Measurements from ENCODE around the gene ARHGDIA.
"Not testable (repeated sequence)": the region's sequence is repeated elsewhere in the genome, so short reads cannot be mapped to it uniquely, and the experiment has no call there.

The ARHGDIA gene

GRCh38 chr17:81840826-81841778 is 30.0 kb downstream of the ARHGDIA start:
- Histone ChIP-seq H3K27me3 (ENCODE audit: control insufficient read depth, insufficient read depth, low read length) (no peaks in the 10 kb centered on the region), H3K4me2 (ENCODE audit: low read length) (peak overlapping the region; percentile 43), H3K9ac (no peak overlapping the region), H3K79me2 (no peaks in the 10 kb centered on the region), H3K9me3 (ENCODE audit: control insufficient read depth, low read length) (no peaks in the 10 kb centered on the region), H3K27ac (peak overlapping the region; percentile 5), H3K4me1 (peaks cover 7% of the 10 kb centered on the region), H3K36me3 (ENCODE audit: control insufficient read depth, insufficient read depth, low read length) (no peaks in the 10 kb centered on the region), H3K4me3 (ENCODE audit: low read depth, low read length) (peak overlapping the region; percentile 1), H2AFZ (peak overlapping the region; percentile 97)
- no peak for TF ChIP-seq CTCF (IDR thresholded peaks at IDR 0.05)

- H3K79me2 ChIP-seq; H3K4me2 ChIP-seq (ENCODE audit: low read length); H3K27ac ChIP-seq; H3K9ac ChIP-seq; H3K36me3 ChIP-seq (ENCODE audit: control insufficient read depth, insufficient read depth, low read length); H3K4me3 ChIP-seq (ENCODE audit: low read depth, low read length); H3K27me3 ChIP-seq (ENCODE audit: control insufficient read depth, insufficient read depth, low read length); H2AFZ ChIP-seq; H3K9me3 ChIP-seq (ENCODE audit: control insufficient read depth, low read length); H3K4me1 ChIP-seq: not testable (repeated sequence)
These were observed 31.1 kb downstream of the ARHGDIA start for GRCh38 chr17:81840059-81840458.

GRCh38 chr17:81839301-81839700 is 31.8 kb downstream of the ARHGDIA start:
- no peak for TF ChIP-seq CTCF (IDR thresholded peaks at IDR 0.05)
- H3K4me3 ChIP-seq (ENCODE audit: low read depth, low read length): peak overlapping the region; percentile 29
- peaks cover 7% of the 10 kb centered on the region for H3K4me1 ChIP-seq
- no peak overlapping the region for H3K27ac ChIP-seq
- no peaks in the 10 kb centered on the region for H3K79me2 ChIP-seq
- H3K4me2 ChIP-seq (ENCODE audit: low read length): peak overlapping the region; percentile 59
- H3K27me3 ChIP-seq (ENCODE audit: control insufficient read depth, insufficient read depth, low read length): no peaks in the 10 kb centered on the region
- no peaks in the 10 kb centered on the region for H3K9me3 ChIP-seq (ENCODE audit: control insufficient read depth, low read length)
- H3K9ac ChIP-seq: no peak overlapping the region
- H2AFZ ChIP-seq: peak overlapping the region; percentile 69
- no peaks in the 10 kb centered on the region for H3K36me3 ChIP-seq (ENCODE audit: control insufficient read depth, insufficient read depth, low read length)

- Histone ChIP-seq H3K79me2 (no peaks in the 10 kb centered on the region), H3K27ac (no peak overlapping the region), H2AFZ (peak overlapping the region; percentile 69), H3K27me3 (ENCODE audit: control insufficient read depth, insufficient read depth, low read length) (no peaks in the 10 kb centered on the region), H3K4me3 (ENCODE audit: low read depth, low read length) (peak overlapping the region; percentile 29), H3K36me3 (ENCODE audit: control insufficient read depth, insufficient read depth, low read length) (no peaks in the 10 kb centered on the region), H3K4me2 (ENCODE audit: low read length) (peak overlapping the region; percentile 59), H3K9me3 (ENCODE audit: control insufficient read depth, low read length) (no peaks in the 10 kb centered on the region), H3K4me1 (peaks cover 7% of the 10 kb centered on the region), H3K9ac (no peak overlapping the region)
- no peak for TF ChIP-seq CTCF (IDR thresholded peaks at IDR 0.05)
These were observed 32.3 kb downstream of the ARHGDIA start for GRCh38 chr17:81838753-81839255.

GRCh38 chr17:81837641-81838040 is 33.5 kb downstream of the ARHGDIA start:
- no peak overlapping the region for H3K4me2 ChIP-seq (ENCODE audit: low read length)
- H2AFZ ChIP-seq: no peak overlapping the region
- peaks cover 7% of the 10 kb centered on the region for H3K4me1 ChIP-seq
- H3K9ac ChIP-seq: no peak overlapping the region
- H3K4me3 ChIP-seq (ENCODE audit: low read depth, low read length): no peak overlapping the region
- no peak overlapping the region for H3K27ac ChIP-seq
- no peaks in the 10 kb centered on the region for H3K79me2 ChIP-seq
- no peaks in the 10 kb centered on the region for H3K36me3 ChIP-seq (ENCODE audit: control insufficient read depth, insufficient read depth, low read length)
- H3K27me3 ChIP-seq (ENCODE audit: control insufficient read depth, insufficient read depth, low read length): no peaks in the 10 kb centered on the region
- TF ChIP-seq CTCF (IDR thresholded peaks at IDR 0.05): no peak
- no peaks in the 10 kb centered on the region for H3K9me3 ChIP-seq (ENCODE audit: control insufficient read depth, low read length)

All from parathyroid adenoma (tissue), 2 donors.